Esophagus muscularis mucosa (tissue), 3 donors: ENCODE measurements around the gene DCTD.

Source experiments
- CTCF ChIP-seq, 3 experiments: fragments of 200-600 bp in 2 of 3; fragments of 450-650 bp in 1 of 3; sonication (generic) in 2 of 3; IDR thresholded peaks; one replicate each; pipeline ENCODE4 v1.5.1; 2017 to 2019; ENCODE audit warnings: antibody characterized with exemption in 3 of 3, mild to moderate bottlenecking in 2 of 3, moderate library complexity in 1 of 3
- POLR2A ChIP-seq: fragments of 450-650 bp; IDR thresholded peaks from one replicate; pipeline ENCODE4 v1.6.1; 2017; ENCODE audit warnings: antibody characterized with exemption, moderate library complexity, mild to moderate bottlenecking, low read depth
- POLR2AphosphoS5 ChIP-seq, 2 donors: sonication (generic); formaldehyde crosslinking; IDR thresholded peaks; one replicate each; pipeline ENCODE4 v1.6.1; 2017; ENCODE audit warnings: antibody characterized with exemption in 2 of 2

GRCh38 chr4:182888891-182889290, 28.3 kb downstream of the DCTD start:
- TF ChIP-seq CTCF (IDR thresholded peaks at IDR 0.05) = no peak
- TF ChIP-seq POLR2A = no peak
- TF ChIP-seq POLR2AphosphoS5 (IDR thresholded peaks at IDR 0.05) = no peak
